GM13976 (cell line): ENCODE data around the gene RAB37.

Experiments
- DNase-seq: peaks from one replicate; pipeline ENCODE4 v3.0.0; 2012; ENCODE audit warnings: low spot score
- CTCF ChIP-seq: IDR thresholded peaks from 2 replicates; pipeline ENCODE4 v1.5.1; 2012; ENCODE audit warnings: borderline replicate concordance, mild to moderate bottlenecking; ENCODE audit not compliant: insufficient read depth; ENCODE audit errors: extremely low read depth, missing control alignments, control extremely low read depth
- in situ Hi-C: fragments of 300-500 bp; cut with MboI; formaldehyde crosslinking; loops from one replicate; pipeline ENCODE4 v1.12.0; 2022; ENCODE audit warnings: low sequenced_read_pairs, mixed read lengths, inconsistent platforms; ENCODE audit not compliant: unreplicated experiment

Gene RAB37

GRCh38 chr17:74759243-74759801 is 22.3 kb downstream of the RAB37 start:
- no peak for TF ChIP-seq CTCF
- DNase-seq: peak; percentile 75
- in situ Hi-C loops: no loop called here

- in situ Hi-C loops: no loop called here
- TF ChIP-seq CTCF: no peak
- DNase-seq: no peak
These were observed 22.9 kb downstream of the RAB37 start for GRCh38 chr17:74759941-74760340.

- no peak for TF ChIP-seq CTCF
- DNase-seq: no peak
- in situ Hi-C loops: no loop called here
These were observed 23.5 kb downstream of the RAB37 start for GRCh38 chr17:74760404-74761105.

GRCh38 chr17:74761419-74761818 is 24.4 kb downstream of the RAB37 start:
- no peak for TF ChIP-seq CTCF
- DNase-seq: no peak
- in situ Hi-C loops: no loop called here

- in situ Hi-C loops: no loop called here
- DNase-seq: no peak
- TF ChIP-seq CTCF: no peak
These were observed 24.9 kb downstream of the RAB37 start for GRCh38 chr17:74761931-74762330.

GRCh38 chr17:74763565-74764387 is 26.7 kb downstream of the RAB37 start:
- in situ Hi-C loops: no loop called here
- no peak for TF ChIP-seq CTCF
- DNase-seq: no peak
